IMR-90 (cell line): ENCODE results near the gene BLVRB. TPM values are rescaled to one million over a fixed set of nuclear protein-coding genes. Genes with fewer than 3 reads are reported as not detected.

Source experiments
- ATAC-seq: fragments of 200-7000 bp; cut with Tn5 transposase; 2 replicates; pipeline ENCODE4 v1.9.1; 2020; ENCODE audit warnings: low read depth, mild to moderate bottlenecking, moderate library complexity
- BruUV-seq: library from RNA; stranded (reverse); fragments of 400-500 nt; replicated peaks from 2 replicates; lab custom pipeline; 2021; lab: Mats Ljungman, UMichigan
- CTCF ChIA-PET: fragments of 300-600 bp; formaldehyde crosslinking; extraction: SDS; loops from one replicate; lab custom pipeline; 2021; ENCODE audit warnings: antibody characterized with exemption; lab: Yijun Ruan, JAX
- POLR2A ChIA-PET: fragments of 300-600 bp; sonication (Branson Sonifier 250); formaldehyde crosslinking; loops from one replicate; lab custom pipeline; 2022; ENCODE audit warnings: antibody characterized with exemption; ENCODE audit not compliant: unreplicated experiment; lab: Charles Lee
- DNase-seq: peaks from one replicate; pipeline ENCODE4 v3.0.0; 2013
- H2AFZ ChIP-seq: replicated peaks from 2 replicates; pipeline ENCODE3; 2013; ENCODE audit warnings: low read length, mild to moderate bottlenecking; ENCODE audit not compliant: poor library complexity
- H2AK5ac ChIP-seq: 2 replicates; pipeline ENCODE4 v1.6.1; 2013; ENCODE audit warnings: low read depth, low read length, inconsistent platforms
- H2AK9ac ChIP-seq: replicated peaks from 2 replicates; pipeline ENCODE3; 2013; ENCODE audit warnings: mild to moderate bottlenecking, low read depth, low read length, moderate library complexity; ENCODE audit not compliant: poor library complexity
- H2BK120ac ChIP-seq: 2 replicates; pipeline ENCODE4 v1.6.1; 2013; ENCODE audit warnings: low read depth, low read length, inconsistent platforms
- H2BK15ac ChIP-seq: 3 replicates; pipeline ENCODE4 v1.6.1; 2013; ENCODE audit warnings: low read depth, low read length, inconsistent platforms
- H2BK20ac ChIP-seq: 2 replicates; pipeline ENCODE4 v1.6.1; 2013; ENCODE audit warnings: low read depth, mild to moderate bottlenecking, inconsistent platforms, low read length, moderate library complexity
- H2BK5ac ChIP-seq: 2 replicates; pipeline ENCODE4 v1.6.1; 2013; ENCODE audit warnings: mild to moderate bottlenecking, low read depth, low read length, inconsistent platforms; ENCODE audit not compliant: poor library complexity, severe bottlenecking
- H3K14ac ChIP-seq: replicated peaks from 2 replicates; pipeline ENCODE4 v1.6.1; 2013; ENCODE audit warnings: low read depth, low read length, inconsistent platforms
- H3K18ac ChIP-seq: 2 replicates; pipeline ENCODE4 v1.6.1; 2013; ENCODE audit warnings: low read depth, low read length, control low read depth
- H3K23ac ChIP-seq: 2 replicates; pipeline ENCODE4 v1.6.1; 2013; ENCODE audit warnings: low read depth, low read length, inconsistent platforms
- H3K27ac ChIP-seq: 2 replicates; pipeline ENCODE4 v1.5.1; 2013; ENCODE audit warnings: mild to moderate bottlenecking, control low read depth, low read length; ENCODE audit not compliant: insufficient read depth
- H3K27me3 ChIP-seq: 2 replicates; pipeline ENCODE4 v1.6.1; 2013; ENCODE audit warnings: low read length; ENCODE audit not compliant: control insufficient read depth, insufficient read depth
- H3K36me3 ChIP-seq: 2 replicates; pipeline ENCODE4 v1.6.1; 2013; ENCODE audit warnings: low read length, mixed read lengths; ENCODE audit not compliant: control insufficient read depth, insufficient read depth
- H3K4ac ChIP-seq: 2 replicates; pipeline ENCODE4 v1.6.1; 2013; ENCODE audit warnings: low read depth, low read length, inconsistent platforms
- H3K4me1 ChIP-seq: 2 replicates; pipeline ENCODE4 v1.6.1; 2013; ENCODE audit warnings: low read length, mixed read lengths; ENCODE audit not compliant: control insufficient read depth, insufficient read depth
- H3K4me2 ChIP-seq: 2 replicates; pipeline ENCODE4 v1.6.1; 2013; ENCODE audit warnings: low read depth, mild to moderate bottlenecking, control low read depth, low read length, moderate library complexity
- H3K4me3 ChIP-seq: 2 replicates; pipeline ENCODE4 v1.5.1; 2013; ENCODE audit warnings: low read depth, mild to moderate bottlenecking, control low read depth, low read length, moderate library complexity; ENCODE audit not compliant: insufficient read depth
- H3K56ac ChIP-seq: 2 replicates; pipeline ENCODE4 v1.6.1; 2013; ENCODE audit warnings: low read length, inconsistent platforms; ENCODE audit not compliant: insufficient read depth; ENCODE audit errors: extremely low read depth
- H3K79me1 ChIP-seq, 2 experiments: 2 replicates each; pipeline ENCODE4 v1.6.1; 2013; ENCODE audit warnings: low read length in 2 of 2, inconsistent platforms in 1 of 2, low read depth in 1 of 2
- H3K9ac ChIP-seq: 2 replicates; pipeline ENCODE4 v1.6.1; 2013; ENCODE audit warnings: low read depth, low read length, control low read depth
- H3K9me1 ChIP-seq: 2 replicates; pipeline ENCODE4 v1.6.1; 2013; ENCODE audit warnings: low read length, inconsistent platforms; ENCODE audit not compliant: insufficient read depth
- H3K9me3 ChIP-seq: 2 replicates; pipeline ENCODE4 v1.6.1; 2013; ENCODE audit warnings: low read length; ENCODE audit not compliant: control insufficient read depth, insufficient read depth
- H4K20me1 ChIP-seq: 2 replicates; pipeline ENCODE4 v1.6.1; 2013; ENCODE audit warnings: low read length, inconsistent platforms; ENCODE audit not compliant: insufficient read depth
- H4K5ac ChIP-seq: 2 replicates; pipeline ENCODE4 v1.6.1; 2013; ENCODE audit warnings: mild to moderate bottlenecking, low read depth, low read length, control low read depth
- H4K8ac ChIP-seq, 2 experiments: 2 replicates each; pipeline ENCODE4 v1.6.1; 2013; ENCODE audit warnings: low read depth in 2 of 2, low read length in 2 of 2, control low read depth in 1 of 2, inconsistent platforms in 1 of 2
- H4K91ac ChIP-seq: 2 replicates; pipeline ENCODE4 v1.6.1; 2013; ENCODE audit warnings: low read depth, low read length, inconsistent platforms; ENCODE audit not compliant: insufficient read depth
- BHLHE40 ChIP-seq: fragments of 150-350 bp; IDR thresholded peaks from 2 replicates; pipeline ENCODE4 v1.6.1; 2016; ENCODE audit warnings: mild to moderate bottlenecking, low read depth, low read length
- CEBPB ChIP-seq: IDR thresholded peaks from 2 replicates; pipeline ENCODE4 v1.6.1; 2012; ENCODE audit warnings: low read depth, low read length, improper control_type of control experiment
- CHD1 ChIP-seq: IDR thresholded peaks from 2 replicates; pipeline ENCODE4 v1.6.1; 2012; ENCODE audit warnings: low read depth, low read length, improper control_type of control experiment
- FOS ChIP-seq: fragments of 150-350 bp; IDR thresholded peaks from 2 replicates; pipeline ENCODE4 v1.6.1; 2016; ENCODE audit warnings: low read depth, low read length
- MAFK ChIP-seq: IDR thresholded peaks from 2 replicates; pipeline ENCODE4 v1.6.1; 2012; ENCODE audit warnings: low read depth, low read length, improper control_type of control experiment
- MAZ ChIP-seq: IDR thresholded peaks from 2 replicates; pipeline ENCODE4 v1.6.1; 2012; ENCODE audit warnings: low read depth, mild to moderate bottlenecking, low read length, improper control_type of control experiment, moderate library complexity, borderline replicate concordance
- MXI1 ChIP-seq: IDR thresholded peaks from 2 replicates; pipeline ENCODE4 v1.6.1; 2012; ENCODE audit warnings: low read depth, mild to moderate bottlenecking, low read length, moderate library complexity, borderline replicate concordance
- NFE2L2 ChIP-seq: fragments of 150-350 bp; IDR thresholded peaks from 2 replicates; pipeline ENCODE4 v1.6.1; 2016; ENCODE audit warnings: low read depth, mild to moderate bottlenecking, low read length
- POLR2A ChIP-seq: IDR thresholded peaks from 2 replicates; pipeline ENCODE4 v1.6.1; 2012; ENCODE audit warnings: mild to moderate bottlenecking, low read depth, low read length
- RAD21 ChIP-seq: IDR thresholded peaks from 2 replicates; pipeline ENCODE4 v1.6.1; 2012; ENCODE audit warnings: low read length, improper control_type of control experiment
- RCOR1 ChIP-seq: IDR thresholded peaks from 2 replicates; pipeline ENCODE4 v1.6.1; 2012; ENCODE audit warnings: mild to moderate bottlenecking, low read length, improper control_type of control experiment; ENCODE audit not compliant: insufficient replicate concordance
- RFX5 ChIP-seq: IDR thresholded peaks from 2 replicates; pipeline ENCODE4 v1.8.0; 2012; ENCODE audit warnings: low read depth, mild to moderate bottlenecking, low read length, moderate library complexity
- SMC3 ChIP-seq: fragments of 150-350 bp; IDR thresholded peaks from 2 replicates; pipeline ENCODE4 v1.6.1; 2016; ENCODE audit warnings: low read depth, mild to moderate bottlenecking, antibody characterized with exemption, low read length, moderate library complexity
- WGBS, 2 experiments: methylation state at CpG; one replicate each; pipeline versions ENCODE4 v1.1.5 to v1.1.7; 2013; ENCODE audit warnings: missing lambda C conversion rate in 2 of 2; ENCODE audit not compliant: insufficient read length in 1 of 2; ENCODE audit errors: extremely low coverage in 2 of 2; 5-methylcytosine and 5-hydroxymethylcytosine counted together
- dilution Hi-C: fragments of 300-500 bp; cut with HindIII; formaldehyde crosslinking; loops from one replicate; pipeline ENCODE4 v1.14.3; 2018; ENCODE audit warnings: low sequenced_read_pairs; ENCODE audit not compliant: unreplicated experiment
- in situ Hi-C: fragments of 300-500 bp; cut with MboI; formaldehyde crosslinking; loops from 3 replicates; pipeline ENCODE4 v1.14.3; 2019; ENCODE audit warnings: low sequenced_read_pairs, inconsistent platforms, mixed read lengths
- intact Hi-C: fragments of 100-400 bp; cut with micrococcal nuclease; formaldehyde crosslinking; loops from 2 replicates; pipeline ENCODE4 v1.10.0; 2022
- polyA plus RNA-seq, 3 experiments: library from polyadenylated mRNA; depleted of rRNA; stranded (reverse); fragments of >200 nt; gene quantifications; 2 replicates each; pipeline ENCODE4 v1.2.3, GENCODE V29; 2012; ENCODE audit warnings: low replicate concordance in 1 of 3
- total RNA-seq: library from RNA; depleted of rRNA; stranded (reverse); fragments of >200 nt; gene quantifications from 2 replicates; pipeline ENCODE4 v1.2.3, GENCODE V29; 2012
- TF ChIP-seq, protein P1 (sequence below): conservative IDR thresholded peaks from 2 replicates; pipeline ENCODE4 v1.5.1; 2012; ENCODE audit warnings: mild to moderate bottlenecking, low read depth, low read length, improper control_type of control experiment
- TF ChIP-seq, protein P2 (sequence below): fragments of 150-350 bp; IDR thresholded peaks from 2 replicates; pipeline ENCODE4 v1.6.1; 2016; ENCODE audit warnings: low read depth, mild to moderate bottlenecking, low read length, moderate library complexity, borderline replicate concordance
- TF ChIP-seq, protein P3 (sequence below): fragments of 150-350 bp; IDR thresholded peaks from 2 replicates; pipeline ENCODE4 v1.6.1; 2017; ENCODE audit warnings: mild to moderate bottlenecking, antibody characterized with exemption, low read length, low read depth

The BLVRB gene
- total and polyA plus RNA-seq, 2 of the 4 experiments (the other 2 are of a cell fraction): 65.2 to 102 TPM

GRCh38 chr19:40493778-40494177 is 28.2 kb upstream of the BLVRB start:
- Histone ChIP-seq H3K18ac (no peak overlapping the region), H3K79me1 (no peaks in the 10 kb centered on the region), H3K56ac (no peak overlapping the region), H3K9me1 (no peaks in the 10 kb centered on the region), H3K36me3 (no peaks in the 10 kb centered on the region), H3K27me3 (peaks cover 21% of the 10 kb centered on the region), H3K14ac (no peak overlapping the region), H2BK15ac (no peak overlapping the region), H3K4me2 (no peak overlapping the region), H4K91ac (no peak overlapping the region), H2BK120ac (no peak overlapping the region), H3K23ac (no peak overlapping the region), H3K27ac (no peak overlapping the region), H2AK9ac (no peak overlapping the region), H4K20me1 (no peaks in the 10 kb centered on the region), H3K9me3 (peaks cover 2% of the 10 kb centered on the region; the same call in 1 of the 2 replicates), H2BK5ac (no peak overlapping the region), H3K4me1 (no peaks in the 10 kb centered on the region), H4K8ac (no peak overlapping the region), H2BK20ac (no peak overlapping the region), H2AK5ac (no peak overlapping the region), H3K9ac (no peak overlapping the region), H3K4ac (no peak overlapping the region), H2AFZ (no peak overlapping the region), H4K5ac (no peak overlapping the region), H3K4me3 (no peak overlapping the region)
- DNase-seq (no peak), ATAC-seq (no peak)
- in situ Hi-C loops: no loop called here
- WGBS, 2 experiments: no CpG with 5 or more reads among the region's 4 CpGs
- no TSS peak for BruUV-seq
- POLR2A ChIA-PET: no interaction called here
- CTCF ChIA-PET: no interaction called here
- intact Hi-C loops: no loop called here
- dilution Hi-C loops: no loop called here
- TF ChIP-seq MAZ (no peak), MXI1 (no peak), POLR2A (no peak), RAD21 (no peak), CEBPB (no peak), BHLHE40 (no peak), NFE2L2 (no peak), CHD1 (no peak), SMC3 (no peak), RFX5 (no peak), MAFK (no peak), RCOR1 (no peak), FOS (no peak)
- TF ChIP-seq, protein P1, sequence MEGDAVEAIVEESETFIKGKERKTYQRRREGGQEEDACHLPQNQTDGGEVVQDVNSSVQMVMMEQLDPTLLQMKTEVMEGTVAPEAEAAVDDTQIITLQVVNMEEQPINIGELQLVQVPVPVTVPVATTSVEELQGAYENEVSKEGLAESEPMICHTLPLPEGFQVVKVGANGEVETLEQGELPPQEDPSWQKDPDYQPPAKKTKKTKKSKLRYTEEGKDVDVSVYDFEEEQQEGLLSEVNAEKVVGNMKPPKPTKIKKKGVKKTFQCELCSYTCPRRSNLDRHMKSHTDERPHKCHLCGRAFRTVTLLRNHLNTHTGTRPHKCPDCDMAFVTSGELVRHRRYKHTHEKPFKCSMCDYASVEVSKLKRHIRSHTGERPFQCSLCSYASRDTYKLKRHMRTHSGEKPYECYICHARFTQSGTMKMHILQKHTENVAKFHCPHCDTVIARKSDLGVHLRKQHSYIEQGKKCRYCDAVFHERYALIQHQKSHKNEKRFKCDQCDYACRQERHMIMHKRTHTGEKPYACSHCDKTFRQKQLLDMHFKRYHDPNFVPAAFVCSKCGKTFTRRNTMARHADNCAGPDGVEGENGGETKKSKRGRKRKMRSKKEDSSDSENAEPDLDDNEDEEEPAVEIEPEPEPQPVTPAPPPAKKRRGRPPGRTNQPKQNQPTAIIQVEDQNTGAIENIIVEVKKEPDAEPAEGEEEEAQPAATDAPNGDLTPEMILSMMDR: no peak
- TF ChIP-seq, protein P2, sequence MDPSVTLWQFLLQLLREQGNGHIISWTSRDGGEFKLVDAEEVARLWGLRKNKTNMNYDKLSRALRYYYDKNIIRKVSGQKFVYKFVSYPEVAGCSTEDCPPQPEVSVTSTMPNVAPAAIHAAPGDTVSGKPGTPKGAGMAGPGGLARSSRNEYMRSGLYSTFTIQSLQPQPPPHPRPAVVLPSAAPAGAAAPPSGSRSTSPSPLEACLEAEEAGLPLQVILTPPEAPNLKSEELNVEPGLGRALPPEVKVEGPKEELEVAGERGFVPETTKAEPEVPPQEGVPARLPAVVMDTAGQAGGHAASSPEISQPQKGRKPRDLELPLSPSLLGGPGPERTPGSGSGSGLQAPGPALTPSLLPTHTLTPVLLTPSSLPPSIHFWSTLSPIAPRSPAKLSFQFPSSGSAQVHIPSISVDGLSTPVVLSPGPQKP: no peak
- TF ChIP-seq, protein P3, sequence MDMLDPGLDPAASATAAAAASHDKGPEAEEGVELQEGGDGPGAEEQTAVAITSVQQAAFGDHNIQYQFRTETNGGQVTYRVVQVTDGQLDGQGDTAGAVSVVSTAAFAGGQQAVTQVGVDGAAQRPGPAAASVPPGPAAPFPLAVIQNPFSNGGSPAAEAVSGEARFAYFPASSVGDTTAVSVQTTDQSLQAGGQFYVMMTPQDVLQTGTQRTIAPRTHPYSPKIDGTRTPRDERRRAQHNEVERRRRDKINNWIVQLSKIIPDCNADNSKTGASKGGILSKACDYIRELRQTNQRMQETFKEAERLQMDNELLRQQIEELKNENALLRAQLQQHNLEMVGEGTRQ: no peak
